ENCODE measurements around the gene METTL26. TPM values are rescaled to one million over a fixed set of nuclear protein-coding genes. Genes with fewer than 3 reads are reported as not detected.

The METTL26 gene
- total and polyA plus RNA-seq, 10 of the 15 experiments (the other 5 are each of a cell fraction or from before 2014, with no cell fraction given): 5.4 to 163 (median 79.3) TPM

- Histone ChIP-seq H3K36me3 (ENCODE audit: control insufficient read depth in 2 of 2, insufficient read depth in 2 of 2, low read length in 1 of 2) (no peaks in the 10 kb centered on the region; a peak in 2 of 4 replicates), H4K20me1 (ENCODE audit: control insufficient read depth, insufficient read depth) (no peaks in the 10 kb centered on the region), H3K9me3 (replicated peaks; ENCODE audit: control insufficient read depth, insufficient read depth, low read length) (no peaks in the 10 kb centered on the region), H2AFZ (ENCODE audit: control insufficient read depth, low read depth, low read length) (no peak overlapping the region), H3K27ac (ENCODE audit: control insufficient read depth, insufficient read depth) (no peak overlapping the region), H3K4me1 (ENCODE audit: control insufficient read depth, insufficient read depth, low read length) (peaks cover 3% of the 10 kb centered on the region), H3K79me2 (ENCODE audit: control insufficient read depth, insufficient read depth, low read length) (peaks cover 44% of the 10 kb centered on the region), H3K27me3 (replicated peaks in 1 of 2; ENCODE audit: control insufficient read depth in 2 of 2, insufficient read depth in 2 of 2, low read length in 1 of 2) (no peaks in the 10 kb centered on the region), H3K4me3 (no peak overlapping the region), H3K9ac (ENCODE audit: control insufficient read depth, insufficient read depth, low read length) (no peak overlapping the region), H3K4me2 (ENCODE audit: control insufficient read depth, insufficient read depth) (no peak overlapping the region)
- RAD21 ChIA-PET (ENCODE audit: unreplicated experiment): no interaction called here
- TF ChIP-seq ZBTB4 (CRISPR knock-in tag; IDR thresholded peaks at IDR 0.05) (no peak), NFXL1 (IDR thresholded peaks at IDR 0.05; ENCODE audit: borderline replicate concordance) (no peak)
- TF ChIP-seq, protein P1, sequence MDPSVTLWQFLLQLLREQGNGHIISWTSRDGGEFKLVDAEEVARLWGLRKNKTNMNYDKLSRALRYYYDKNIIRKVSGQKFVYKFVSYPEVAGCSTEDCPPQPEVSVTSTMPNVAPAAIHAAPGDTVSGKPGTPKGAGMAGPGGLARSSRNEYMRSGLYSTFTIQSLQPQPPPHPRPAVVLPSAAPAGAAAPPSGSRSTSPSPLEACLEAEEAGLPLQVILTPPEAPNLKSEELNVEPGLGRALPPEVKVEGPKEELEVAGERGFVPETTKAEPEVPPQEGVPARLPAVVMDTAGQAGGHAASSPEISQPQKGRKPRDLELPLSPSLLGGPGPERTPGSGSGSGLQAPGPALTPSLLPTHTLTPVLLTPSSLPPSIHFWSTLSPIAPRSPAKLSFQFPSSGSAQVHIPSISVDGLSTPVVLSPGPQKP (IDR thresholded peaks at IDR 0.05; ENCODE audit: low read depth, low read length): no peak
- FAIRE-seq (no peak), DNase-seq (ENCODE audit: low read depth, low spot score) (no peak), ATAC-seq (no peak)
- POLR2A ChIA-PET: no interaction called here
- intact Hi-C loops (cut with micrococcal nuclease; ENCODE audit: unreplicated experiment): no loop called here
- no TSS peak for BruUV-seq (replicated peaks)
- WGBS (ENCODE audit: insufficient coverage, insufficient replicate concordance, low lambda C conversion rate, missing lambda C conversion rate): 91% methylated on average over 11 of the region's 12 CpGs
- SMC1A ChIA-PET (ENCODE audit: uncharacterized antibody, unreplicated experiment): no interaction called here
- CTCF ChIA-PET: no interaction called here
- in situ Hi-C loops (cut with MboI): no loop called here
Observed at GRCh38 chr16:644556-644955, 8.5 kb upstream of the METTL26 start.

Data from GM12878 (cell line).